HG03108 (cell line): Measurements from ENCODE around the gene PAPOLG.

Experiments
- ATAC-seq: cut with Tn5 transposase; IDR thresholded peaks from one replicate; pipeline ENCODE4 v1.9.1; 2021; ENCODE audit warnings: moderate library complexity; ENCODE audit not compliant: unreplicated experiment

Gene PAPOLG

GRCh38 chr2:60756097-60757087 is at the start of gene PAPOLG:
Gene PAPOLG, plus strand, starts transcription at chr2:60756268. Its CDS starts 211 bp downstream, at chr2:60756479.
- peak; percentile 100 for ATAC-seq

GRCh38 chr2:60707750-60708371 is 48.2 kb upstream of the PAPOLG start:
- no peak for ATAC-seq

GRCh38 chr2:60708630-60709320 is 47.3 kb upstream of the PAPOLG start:
- no peak for ATAC-seq

GRCh38 chr2:60710707-60711106 is 45.4 kb upstream of the PAPOLG start:
- no peak for ATAC-seq

GRCh38 chr2:60715561-60715960 is 40.5 kb upstream of the PAPOLG start:
- ATAC-seq = no peak

- ATAC-seq = no peak
Measured at GRCh38 chr2:60717691-60718090, 38.4 kb upstream of the PAPOLG start.

GRCh38 chr2:60719331-60719730 is 36.7 kb upstream of the PAPOLG start:
- ATAC-seq = no peak

- no peak for ATAC-seq
Measured at GRCh38 chr2:60725466-60725865, 30.6 kb upstream of the PAPOLG start.

- no peak for ATAC-seq
Measured at GRCh38 chr2:60728855-60729254, 27.2 kb upstream of the PAPOLG start.

GRCh38 chr2:60735496-60736250 is 20.4 kb upstream of the PAPOLG start:
- no peak for ATAC-seq

GRCh38 chr2:60738679-60739078 is 17.4 kb upstream of the PAPOLG start:
- no peak for ATAC-seq

- no peak for ATAC-seq
Measured at GRCh38 chr2:60739156-60739555, 16.9 kb upstream of the PAPOLG start.

GRCh38 chr2:60741576-60741975 is 14.5 kb upstream of the PAPOLG start:
- no peak for ATAC-seq

GRCh38 chr2:60742419-60742818 is 13.6 kb upstream of the PAPOLG start:
- ATAC-seq = no peak

- no peak for ATAC-seq
Measured at GRCh38 chr2:60745330-60745729, 10.7 kb upstream of the PAPOLG start.

GRCh38 chr2:60745761-60746160 is 10.3 kb upstream of the PAPOLG start:
- no peak for ATAC-seq

- ATAC-seq = no peak
Measured at GRCh38 chr2:60746318-60746717, 9.8 kb upstream of the PAPOLG start.

- no peak for ATAC-seq
Measured at GRCh38 chr2:60759654-60760053, 3.6 kb downstream of the PAPOLG start.

- ATAC-seq = no peak
Measured at GRCh38 chr2:60764736-60765534, 8.9 kb downstream of the PAPOLG start.

GRCh38 chr2:60766283-60766682 is 10.2 kb downstream of the PAPOLG start:
- ATAC-seq = no peak
